Naive thymus-derived CD4-positive, alpha-beta T cell (primary cell): ENCODE measurements around the gene TBC1D10A. TPM values are rescaled to one million over a fixed set of nuclear protein-coding genes. Genes with fewer than 3 reads are reported as not detected.

ENCODE experiments used
- ATAC-seq: fragments of 150-1000 bp; cut with Tn5 transposase; 2 replicates; pipeline ENCODE4 v1.10.0; 2021; ENCODE audit warnings: mild to moderate bottlenecking, moderate library complexity
- CTCF ChIA-PET: fragments of 350-600 bp; sonication (Branson Sonifier 250); formaldehyde crosslinking; loops from one replicate; lab custom pipeline; 2021; ENCODE audit warnings: antibody characterized with exemption; lab: Charles Lee
- POLR2A ChIA-PET: fragments of 350-600 bp; sonication (Branson Sonifier 250); formaldehyde crosslinking; loops from one replicate; lab custom pipeline; 2021; ENCODE audit warnings: antibody characterized with exemption, inconsistent platforms; lab: Charles Lee
- DNase-seq, 9 donors: peaks; one replicate each; pipeline versions ENCODE4 v3.0.0 to v3.0.0-alpha.2; 2020 to 2022; ENCODE audit warnings: mixed read lengths in 1 of 9
- H3K27ac ChIP-seq: one replicate; pipeline ENCODE4 v1.7.0; 2013; ENCODE audit warnings: mild to moderate bottlenecking, low read depth, low read length, moderate library complexity
- H3K27me3 ChIP-seq, 2 donors: one replicate each; pipeline ENCODE4 v1.7.0; 2013; ENCODE audit warnings: low read length in 2 of 2, mild to moderate bottlenecking in 2 of 2, moderate library complexity in 2 of 2; ENCODE audit not compliant: control insufficient read depth in 2 of 2, insufficient read depth in 2 of 2
- H3K36me3 ChIP-seq, 3 experiments: 1 replicate in 2 of 3; 2 replicates in 1 of 3; pipeline ENCODE4 v1.7.0; 2013; ENCODE audit warnings: low read length in 3 of 3, mild to moderate bottlenecking in 3 of 3, moderate library complexity in 1 of 3; ENCODE audit not compliant: insufficient read depth in 3 of 3, control insufficient read depth in 2 of 3
- H3K4me1 ChIP-seq, 2 donors: one replicate each; pipeline ENCODE4 v1.7.0; 2013; ENCODE audit warnings: low read length in 2 of 2, mild to moderate bottlenecking in 2 of 2, moderate library complexity in 1 of 2; ENCODE audit not compliant: control insufficient read depth in 2 of 2, insufficient read depth in 2 of 2
- H3K4me3 ChIP-seq: 2 replicates; pipeline ENCODE4 v1.7.0; 2013; ENCODE audit warnings: mild to moderate bottlenecking, low read length
- H3K9me3 ChIP-seq, 3 experiments: 1 replicate in 2 of 3; 2 replicates in 1 of 3; pipeline ENCODE4 v1.7.0; 2013; ENCODE audit warnings: low read length in 3 of 3; ENCODE audit not compliant: control insufficient read depth in 2 of 3
- H3K27ac Mint-ChIP-seq, 9 donors: one replicate each; pipeline ENCODE4 v1.8.0; 2020 to 2022; ENCODE audit warnings: mixed read lengths in 9 of 9, mild to moderate bottlenecking in 8 of 9, moderate library complexity in 5 of 9, inconsistent platforms in 2 of 9
- H3K27me3 Mint-ChIP-seq, 5 donors: one replicate each; pipeline ENCODE4 v1.8.0; 2021 to 2022; ENCODE audit warnings: mixed read lengths in 5 of 5, mild to moderate bottlenecking in 1 of 5
- H3K36me3 Mint-ChIP-seq, 5 donors: one replicate each; pipeline ENCODE4 v1.8.0; 2020 to 2022; ENCODE audit warnings: mixed read lengths in 5 of 5, mild to moderate bottlenecking in 3 of 5, inconsistent platforms in 1 of 5
- H3K4me1 Mint-ChIP-seq, 7 donors: one replicate each; pipeline ENCODE4 v1.8.0; 2020 to 2022; ENCODE audit warnings: mixed read lengths in 7 of 7, mild to moderate bottlenecking in 3 of 7, inconsistent platforms in 1 of 7
- H3K4me3 Mint-ChIP-seq, 10 donors: one replicate each; pipeline ENCODE4 v1.8.0; 2020 to 2022; ENCODE audit warnings: mild to moderate bottlenecking in 10 of 10, mixed read lengths in 10 of 10, moderate library complexity in 6 of 10, inconsistent platforms in 2 of 10
- H3K9me3 Mint-ChIP-seq, 11 donors: one replicate each; pipeline ENCODE4 v1.8.0; 2020 to 2022; ENCODE audit warnings: mixed read lengths in 11 of 11, mild to moderate bottlenecking in 4 of 11, inconsistent platforms in 1 of 11, moderate library complexity in 1 of 11
- intact Hi-C, 2 donors: fragments of 100-400 bp; cut with micrococcal nuclease; formaldehyde crosslinking; loops; one replicate each; pipeline ENCODE4 v1.15.1; 2023
- polyA plus RNA-seq, 2 donors: library from polyadenylated mRNA; unstranded; fragments of 300-500 nt; fragmentation: Illumina TruSeq; gene quantifications; one replicate each; pipeline ENCODE4 v1.2.3, GENCODE V29; 2021
- total RNA-seq, 6 experiments: library from RNA in 5 of 6; stranded (reverse) in 5 of 6; gene quantifications; 1 replicate in 5 of 6; 2 replicates in 1 of 6; pipeline ENCODE4 v1.2.3 and lab custom pipeline; 2021 to 2026

Gene TBC1D10A
- total and polyA plus RNA-seq, 7 experiments from 2014 or later, result 47.2 to 84.7 (median 70.9) TPM

- peaks cover 0 to 4% (median 0%) of the 10 kb centered on the region in 11 donors for H3K9me3 Mint-ChIP-seq
- no peaks in the 10 kb centered on the region for H3K27me3 Mint-ChIP-seq
- ChIA-PET POLR2A (interaction anchor here (1.5 kb wide), 1 partner anchor 8 kb away, joined by 3 read pairs; no protein-coding TSS in a partner anchor), CTCF (no interaction called here)
- no peak overlapping the region for H3K27ac ChIP-seq
- intact Hi-C loops, result no loop called here
- H3K27me3 ChIP-seq, result no peaks in the 10 kb centered on the region
- peak overlapping the region in 1 of 10 donors; percentile 7 for H3K4me3 Mint-ChIP-seq
- ATAC-seq (no peak), DNase-seq (no peak)
- no peak overlapping the region for H3K4me3 ChIP-seq
- peaks cover 5 to 15% of the 10 kb centered on the region in 2 donors for H3K4me1 ChIP-seq
- H3K9me3 ChIP-seq, result no peaks in the 10 kb centered on the region
- H3K36me3 ChIP-seq, result peaks cover 0 to 3% (median 0%) of the 10 kb centered on the region in 3 experiments
- peaks cover 0 to 44% (median 0%) of the 10 kb centered on the region in 5 donors for H3K36me3 Mint-ChIP-seq
- H3K27ac Mint-ChIP-seq, result peak overlapping the region in 8 of 9 donors; percentile 24 to 90 (median 66)
- H3K4me1 Mint-ChIP-seq, result peaks cover 30 to 74% (median 38%) of the 10 kb centered on the region in 7 donors
Measured at GRCh38 chr22:30273711-30274436, 52.9 kb downstream of the TBC1D10A start.

DNA sequence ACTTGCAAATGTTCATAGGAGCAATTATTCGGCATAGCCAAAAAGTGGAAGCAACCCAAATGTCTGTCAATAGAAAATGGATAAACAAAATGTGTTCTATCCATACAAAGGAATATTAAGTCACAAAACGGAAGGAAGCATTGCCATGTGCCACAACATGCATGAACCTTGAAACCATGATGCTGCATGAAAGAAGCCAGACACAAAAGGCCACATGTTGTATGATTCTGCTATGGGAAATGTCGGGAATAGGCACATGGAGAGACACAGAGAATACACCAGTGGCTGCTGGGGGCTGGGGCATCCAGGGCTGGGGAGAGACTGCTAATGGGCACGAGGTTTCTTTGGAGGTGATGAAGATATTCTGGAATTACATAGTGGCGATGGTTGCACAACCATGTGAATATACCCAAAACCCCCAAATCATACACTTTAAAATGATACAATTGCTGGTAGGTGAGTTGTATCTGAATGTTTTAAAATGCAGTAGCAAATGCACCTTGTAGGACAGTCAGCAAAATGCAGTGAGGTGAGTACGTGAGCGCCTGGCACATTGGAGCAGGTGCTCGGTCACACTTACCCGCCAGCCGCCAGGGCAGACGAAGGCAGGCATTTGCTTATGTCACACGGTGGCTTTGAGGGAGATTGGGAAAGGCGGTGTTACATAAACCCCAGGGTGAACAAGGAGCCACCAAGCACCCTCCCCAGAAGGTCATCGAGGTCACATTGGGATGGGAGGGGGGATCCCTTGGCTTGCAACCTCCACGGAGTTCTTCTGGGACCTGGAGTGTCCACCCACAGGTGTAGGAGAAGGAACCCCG is 53.8 kb downstream of the TBC1D10A start:
- H3K4me1 ChIP-seq, result peaks cover 6 to 17% of the 10 kb centered on the region in 2 donors
- no peaks in the 10 kb centered on the region for H3K27me3 Mint-ChIP-seq
- H3K36me3 ChIP-seq, result peaks cover 0 to 8% (median 0%) of the 10 kb centered on the region in 3 experiments
- intact Hi-C loops, result no loop called here
- peaks cover 0 to 49% (median 0%) of the 10 kb centered on the region in 5 donors for H3K36me3 Mint-ChIP-seq
- CTCF ChIA-PET, result no interaction called here
- no peak overlapping the region for H3K27ac ChIP-seq
- DNase-seq (no peak), ATAC-seq (peak; percentile 31)
- POLR2A ChIA-PET, result no interaction called here
- H3K4me1 Mint-ChIP-seq, result peaks cover 37 to 76% (median 43%) of the 10 kb centered on the region in 7 donors
- H3K27me3 ChIP-seq, result no peaks in the 10 kb centered on the region
- H3K4me3 Mint-ChIP-seq, result peak overlapping the region in 2 of 10 donors; percentile 0 to 22
- H3K9me3 Mint-ChIP-seq, result peaks cover 0 to 4% (median 0%) of the 10 kb centered on the region in 11 donors
- peak overlapping the region; percentile 32 to 90 (median 68) for H3K27ac Mint-ChIP-seq
- no peaks in the 10 kb centered on the region for H3K9me3 ChIP-seq
- no peak overlapping the region for H3K4me3 ChIP-seq

DNA sequence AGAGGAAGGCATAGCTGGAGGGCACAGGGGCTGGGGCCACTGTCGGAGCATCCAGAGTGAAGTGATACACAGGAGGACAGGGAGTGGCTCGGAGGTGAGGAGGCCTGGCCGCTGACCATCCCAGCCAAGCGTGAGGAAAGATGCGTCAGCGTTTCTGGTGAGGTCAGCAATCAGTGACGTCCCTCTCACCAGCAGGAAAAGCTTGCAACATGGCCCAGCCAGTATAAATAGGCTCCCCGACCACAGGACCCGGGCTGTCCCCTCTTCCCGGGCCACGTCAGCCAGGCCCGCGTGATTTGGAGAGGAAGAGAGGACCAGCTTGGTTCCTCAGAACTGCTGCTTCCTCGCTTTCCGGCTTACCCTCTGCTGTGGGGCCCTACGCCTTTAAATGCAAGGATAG is 55.9 kb downstream of the TBC1D10A start:
- Mint-ChIP-seq H3K4me3 (no peak overlapping the region), H3K27ac (peak overlapping the region in 6 of 9 donors; percentile 25 to 78 (median 49)), H3K4me1 (peaks cover 35 to 73% (median 43%) of the 10 kb centered on the region in 7 donors), H3K9me3 (peaks cover 0 to 4% (median 0%) of the 10 kb centered on the region in 11 donors), H3K27me3 (no peaks in the 10 kb centered on the region), H3K36me3 (peaks cover 0 to 52% (median 0%) of the 10 kb centered on the region in 5 donors)
- Histone ChIP-seq H3K9me3 (no peaks in the 10 kb centered on the region), H3K4me3 (no peak overlapping the region), H3K36me3 (peaks cover 0 to 8% (median 0%) of the 10 kb centered on the region in 3 experiments), H3K27me3 (no peaks in the 10 kb centered on the region), H3K27ac (no peak overlapping the region), H3K4me1 (peaks cover 19 to 20% of the 10 kb centered on the region in 2 donors)
- peak; percentile 41 for ATAC-seq
- intact Hi-C loops, result no loop called here
- ChIA-PET CTCF (interaction anchor here (0.6 kb wide), 1 partner anchor 127 kb away, joined by 3 read pairs; no protein-coding TSS in a partner anchor), POLR2A (no interaction called here)
- DNase-seq, result no peak

GRCh38 chr22:30268331-30268730 is 58.4 kb downstream of the TBC1D10A start:
- Mint-ChIP-seq H3K27me3 (no peaks in the 10 kb centered on the region), H3K27ac (peak overlapping the region; percentile 90 to 100 (median 99)), H3K9me3 (peaks cover 0 to 4% (median 0%) of the 10 kb centered on the region in 11 donors), H3K36me3 (peaks cover 0 to 59% (median 0%) of the 10 kb centered on the region in 5 donors), H3K4me1 (peaks cover 19 to 59% (median 39%) of the 10 kb centered on the region in 7 donors), H3K4me3 (peak overlapping the region; percentile 46 to 98 (median 94))
- DNase-seq (no peak), ATAC-seq (no peak)
- intact Hi-C loops, result loop anchor here (5.0 kb wide), 2 partner anchors 324 to 666 kb away; partner anchors contain the start of genes NF2 (in 1 of the 2) and PES1 (in 1 of the 2)
- no peak overlapping the region for H3K4me3 ChIP-seq
- H3K9me3 ChIP-seq, result no peaks in the 10 kb centered on the region
- H3K27me3 ChIP-seq, result no peaks in the 10 kb centered on the region
- peaks cover 0 to 8% (median 0%) of the 10 kb centered on the region in 3 experiments for H3K36me3 ChIP-seq
- ChIA-PET CTCF (interaction anchor here (2.1 kb wide), 1 partner anchor 156 kb away, joined by 5 read pairs; no protein-coding TSS in a partner anchor), POLR2A (interaction anchor here (2.6 kb wide), 1 partner anchor 10 kb away, joined by 11 read pairs; no protein-coding TSS in a partner anchor)
- peak overlapping the region; percentile 94 for H3K27ac ChIP-seq
- H3K4me1 ChIP-seq, result peaks cover 22 to 29% of the 10 kb centered on the region in 2 donors

- Mint-ChIP-seq H3K4me3 (peak overlapping the region; percentile 88 to 98 (median 96)), H3K27me3 (no peaks in the 10 kb centered on the region), H3K9me3 (peaks cover 0 to 4% (median 0%) of the 10 kb centered on the region in 11 donors), H3K4me1 (peaks cover 22 to 59% (median 45%) of the 10 kb centered on the region in 7 donors), H3K36me3 (peaks cover 0 to 61% (median 0%) of the 10 kb centered on the region in 5 donors), H3K27ac (peak overlapping the region; percentile 90 to 100 (median 99))
- peaks cover 28 to 36% of the 10 kb centered on the region in 2 donors for H3K4me1 ChIP-seq
- H3K27ac ChIP-seq, result peak overlapping the region; percentile 94
- H3K36me3 ChIP-seq, result peaks cover 0 to 8% (median 0%) of the 10 kb centered on the region in 3 experiments
- peak overlapping the region; percentile 99 for H3K4me3 ChIP-seq
- intact Hi-C loops, result loop anchor here (1.0 to 5.0 kb wide), 6 partner anchors 21 to 665 kb away; partner anchors contain the start of genes CASTOR1 (in 1 of the 2), LIF (in 1 of the 2), NF2 (in 1 of the 2) and PES1 (in 1 of the 2)
- ATAC-seq (peak; percentile 14), DNase-seq (peak in 7 of 9 donors; percentile 46 to 77 (median 58))
- no peaks in the 10 kb centered on the region for H3K27me3 ChIP-seq
- no peaks in the 10 kb centered on the region for H3K9me3 ChIP-seq
- ChIA-PET CTCF (interaction anchor here (2.1 to 5.5 kb wide), 2 partner anchors 19 to 156 kb away, joined by 5 to 85 read pairs; partner anchors contain the start of gene CASTOR1), POLR2A (interaction anchor here (1.0 to 2.6 kb wide), 3 partner anchors 8 to 16 kb away, joined by 3 to 11 read pairs (median 3); no protein-coding TSS in a partner anchor)
Measured at GRCh38 chr22:30267382-30268302, 59.1 kb downstream of the TBC1D10A start.
